Cardiac muscle cell (in vitro differentiated cells and primary cell): ENCODE data around the gene NAA60. TPM values are rescaled to one million over a fixed set of nuclear protein-coding genes. Genes with fewer than 3 reads are reported as not detected.
A peak's percentile ranks its signal among the peaks of the same experiment; 100 is the strongest.

Experiments used
- DNase-seq, 2 donors: peaks; one replicate each; pipeline versions ENCODE4 v3.0.0 to v3.0.0-alpha.2; 2010 to 2017; ENCODE audit warnings: low read depth in 1 of 2, low spot score in 1 of 2
- H3K27ac ChIP-seq: fragments of 200-600 bp; sonication (generic); 2 replicates; pipeline ENCODE4 v1.5.1; 2016
- H3K27me3 ChIP-seq: fragments of 200-600 bp; sonication (generic); 2 replicates; pipeline ENCODE4 v1.6.0; 2016; ENCODE audit warnings: control low read depth
- H3K36me3 ChIP-seq: fragments of 200-600 bp; sonication (generic); 2 replicates; pipeline ENCODE4 v1.5.1; 2016; ENCODE audit warnings: control low read depth
- H3K4me1 ChIP-seq: fragments of 200-600 bp; sonication (generic); 2 replicates; pipeline ENCODE4 v1.8.1; 2017; ENCODE audit warnings: low read depth, mild to moderate bottlenecking, mixed run types
- H3K4me3 ChIP-seq: fragments of 200-600 bp; sonication (generic); 2 replicates; pipeline ENCODE4 v1.5.1; 2016; ENCODE audit warnings: mild to moderate bottlenecking
- H3K9me3 ChIP-seq: fragments of 200-600 bp; sonication (generic); 2 replicates; pipeline ENCODE4 v1.5.1; 2017; ENCODE audit warnings: low read depth, mild to moderate bottlenecking, control low read depth
- CTCF ChIP-seq: IDR thresholded peaks from 2 replicates; pipeline ENCODE4 v1.5.1; 2012; ENCODE audit warnings: low read depth, mild to moderate bottlenecking, low read length
- polyA plus RNA-seq: library from polyadenylated mRNA; unstranded; fragments of >200 nt; fragmentation: Nextera tagmentation; extraction: Ambion mirVana; gene quantifications from 2 replicates; pipeline ENCODE4 v1.2.1, GENCODE V29; 2016
- total RNA-seq: library from RNA; depleted of rRNA; stranded (reverse); fragments of >200 nt; gene quantifications from 2 replicates; pipeline ENCODE4 v1.2.3, GENCODE V29; 2016

NAA60 gene
- total and polyA plus RNA-seq, 2 experiments from 2014 or later = 43.9 to 83.0 TPM

- H3K4me1 ChIP-seq = peaks cover 7% of the 10 kb centered on the region
- TF ChIP-seq CTCF = no peak
- peak; percentile 75 to 79 for DNase-seq
- H3K27me3 ChIP-seq = no peaks in the 10 kb centered on the region
- peak overlapping the region; percentile 96 for H3K27ac ChIP-seq
- H3K4me3 ChIP-seq = peak overlapping the region; percentile 93
- H3K9me3 ChIP-seq = no peaks in the 10 kb centered on the region
- peaks cover 9% of the 10 kb centered on the region for H3K36me3 ChIP-seq
Observed at GRCh38 chr16:3444032-3444388, 530 bp downstream of the NAA60 start.

DNA sequence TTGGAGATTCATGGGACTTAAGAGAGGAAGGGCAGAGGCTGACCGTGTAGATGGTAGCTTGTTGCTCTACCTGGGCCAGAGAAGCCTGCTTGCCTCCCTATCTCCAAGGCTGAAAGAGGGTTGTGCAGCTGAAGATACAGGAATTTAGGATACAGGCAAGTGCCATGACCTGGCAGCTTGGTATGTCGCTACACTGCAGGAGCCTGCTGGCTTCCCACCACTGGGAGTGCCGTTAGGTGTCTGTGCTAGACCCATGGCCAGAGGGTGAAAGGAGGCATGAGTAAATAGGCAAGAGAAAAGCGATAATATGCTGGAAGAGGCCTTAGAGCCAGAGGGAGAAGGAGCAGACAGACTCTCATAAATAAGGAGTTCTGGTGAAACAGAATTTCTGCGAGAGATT, 10.6 kb downstream of the NAA60 start:
- Histone ChIP-seq H3K9me3 (no peaks in the 10 kb centered on the region), H3K4me3 (no peak overlapping the region), H3K27me3 (no peaks in the 10 kb centered on the region), H3K27ac (no peak overlapping the region), H3K4me1 (peaks cover 9% of the 10 kb centered on the region), H3K36me3 (peaks cover 7% of the 10 kb centered on the region)
- TF ChIP-seq CTCF = no peak
- DNase-seq = no peak

GRCh38 chr16:3454631-3455147, 11.2 kb downstream of the NAA60 start:
- no peaks in the 10 kb centered on the region for H3K9me3 ChIP-seq
- H3K4me3 ChIP-seq = no peak overlapping the region
- TF ChIP-seq CTCF = no peak
- H3K27ac ChIP-seq = no peak overlapping the region
- H3K4me1 ChIP-seq = peaks cover 15% of the 10 kb centered on the region
- H3K27me3 ChIP-seq = no peaks in the 10 kb centered on the region
- peaks cover 7% of the 10 kb centered on the region for H3K36me3 ChIP-seq
- DNase-seq = no peak

DNA sequence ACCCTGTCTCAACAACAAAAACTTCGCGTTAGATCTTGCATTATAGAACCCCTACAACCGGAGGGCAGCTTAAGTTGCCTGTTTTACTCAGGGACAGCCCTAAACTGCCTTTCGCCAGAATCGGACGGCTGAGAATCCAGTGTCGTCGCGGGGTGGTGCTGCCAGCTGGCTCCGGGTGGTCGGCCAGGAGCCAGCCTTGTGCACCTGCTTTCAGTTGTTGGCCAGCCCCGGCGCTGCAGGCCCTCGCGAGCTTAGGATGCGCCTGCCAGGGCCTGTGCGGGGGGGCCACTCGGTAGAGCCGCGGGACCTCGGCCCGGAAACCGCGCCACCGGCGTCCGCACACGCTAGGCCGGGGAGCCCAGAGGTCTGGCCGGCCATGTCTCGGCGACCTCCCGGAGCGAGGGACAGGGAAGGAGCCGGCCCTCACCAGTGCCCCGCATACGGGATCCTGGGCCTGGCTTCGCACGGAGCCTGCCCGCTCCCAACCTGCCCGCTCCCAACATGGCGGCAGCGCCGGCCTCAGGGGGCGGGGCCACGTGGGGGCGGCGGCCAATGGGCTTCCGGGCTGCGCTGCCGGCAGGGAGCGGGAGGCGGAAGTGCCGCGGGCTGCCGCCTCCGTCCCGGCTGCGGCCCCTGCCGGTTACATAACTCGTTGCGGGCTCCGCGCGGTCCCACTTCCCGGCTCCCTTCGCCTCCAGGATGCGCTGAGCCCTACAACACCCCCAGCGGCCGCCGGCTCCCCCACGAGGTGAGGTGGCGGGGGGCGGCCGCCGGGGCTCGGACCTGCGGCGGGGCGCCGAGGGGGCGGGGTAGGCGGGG, 14.2 kb downstream of the NAA60 start:
- Histone ChIP-seq H3K36me3 (no peaks in the 10 kb centered on the region), H3K9me3 (no peaks in the 10 kb centered on the region), H3K27ac (peak overlapping the region; percentile 98), H3K4me3 (peak overlapping the region; percentile 66), H3K27me3 (no peaks in the 10 kb centered on the region), H3K4me1 (peaks cover 37% of the 10 kb centered on the region)
- DNase-seq = peak; percentile 94 to 95
- peak; percentile 43 for TF ChIP-seq CTCF

DNA sequence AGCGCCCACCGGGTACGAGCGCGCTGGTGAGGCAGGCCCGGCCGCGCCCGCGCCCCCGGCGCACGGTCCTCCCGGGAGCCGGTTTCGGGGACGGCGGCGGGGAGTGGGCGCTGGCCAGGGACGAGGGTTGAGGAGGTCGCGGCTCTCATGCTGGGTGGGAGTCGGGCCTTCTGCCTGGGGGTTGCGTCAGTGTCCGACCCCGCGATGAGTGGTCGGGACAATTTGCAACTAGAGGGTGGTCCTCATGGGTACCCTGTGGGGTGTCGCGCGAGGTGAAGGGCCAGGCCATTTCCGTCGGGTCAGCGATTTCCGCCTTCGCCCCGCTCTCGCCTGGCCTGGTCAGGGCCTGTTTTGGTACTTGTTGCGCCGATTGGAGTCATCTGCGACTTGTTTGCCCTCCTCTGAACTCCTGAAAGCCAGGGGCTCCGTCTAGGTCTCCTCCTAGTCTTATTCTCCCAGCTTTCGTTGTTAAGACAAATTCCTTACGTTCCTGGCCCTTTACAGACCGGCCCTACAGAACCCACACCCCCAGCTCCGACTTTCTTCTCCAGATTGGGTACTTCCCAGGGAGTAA, 14.9 kb downstream of the NAA60 start:
- no peaks in the 10 kb centered on the region for H3K27me3 ChIP-seq
- peaks cover 37% of the 10 kb centered on the region for H3K4me1 ChIP-seq
- H3K9me3 ChIP-seq = no peaks in the 10 kb centered on the region
- H3K27ac ChIP-seq = peak overlapping the region; percentile 98
- peak overlapping the region; percentile 66 for H3K4me3 ChIP-seq
- DNase-seq = peak; percentile 46 to 56
- TF ChIP-seq CTCF = no peak
- no peaks in the 10 kb centered on the region for H3K36me3 ChIP-seq
